ENCODE data around the gene ZFP36. TPM values are rescaled to one million over a fixed set of nuclear protein-coding genes. Genes with fewer than 3 reads are reported as not detected.
"Not testable (repeated sequence)": the region's sequence is repeated elsewhere in the genome, so short reads cannot be mapped to it uniquely, and the experiment has no call there.

The ZFP36 gene
- polyA plus RNA-seq, 2 of the 4 experiments (the other 2 are of a cell fraction): 22.1 to 29.1 TPM

DNA sequence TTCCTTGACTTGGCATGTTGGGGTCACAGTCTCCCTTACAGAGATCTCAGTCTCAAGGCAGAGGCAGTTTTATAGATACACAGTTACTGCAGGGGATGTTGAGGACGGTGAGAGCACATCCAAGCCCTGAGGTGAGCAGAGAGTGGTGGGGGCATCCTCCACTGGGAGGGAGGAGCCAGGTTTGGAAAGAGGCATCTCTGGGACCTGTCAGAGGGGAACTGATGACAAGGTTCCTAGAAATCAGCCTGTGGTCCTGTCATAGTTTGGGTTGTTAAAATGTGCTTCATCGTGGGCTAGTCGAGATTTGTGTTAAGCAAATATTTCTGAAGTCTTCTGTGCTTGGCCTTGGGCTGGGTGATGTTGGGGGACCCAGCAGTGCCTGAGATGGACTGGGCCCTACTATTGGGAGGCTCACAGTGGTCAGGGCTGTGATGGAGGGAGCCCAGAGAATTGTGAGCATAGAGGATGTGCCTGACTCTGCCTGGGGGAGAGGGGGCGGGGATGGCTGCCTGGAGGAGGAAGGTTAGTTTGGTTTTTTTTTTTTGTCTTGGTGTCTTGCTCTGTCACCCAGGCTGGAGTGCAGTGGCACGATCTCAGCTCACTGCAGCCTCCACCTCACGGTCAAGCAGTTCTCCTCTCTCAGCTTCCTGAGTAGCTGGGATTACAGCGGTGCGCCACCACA lies 42.6 kb downstream of the ZFP36 start (continued):
- no peak for TF ChIP-seq CBX8 (IDR thresholded peaks at IDR 0.05)
- no peak for TF ChIP-seq HOXB5 (CRISPR knock-in tag; IDR thresholded peaks at IDR 0.05)
- TF ChIP-seq, protein P1, sequence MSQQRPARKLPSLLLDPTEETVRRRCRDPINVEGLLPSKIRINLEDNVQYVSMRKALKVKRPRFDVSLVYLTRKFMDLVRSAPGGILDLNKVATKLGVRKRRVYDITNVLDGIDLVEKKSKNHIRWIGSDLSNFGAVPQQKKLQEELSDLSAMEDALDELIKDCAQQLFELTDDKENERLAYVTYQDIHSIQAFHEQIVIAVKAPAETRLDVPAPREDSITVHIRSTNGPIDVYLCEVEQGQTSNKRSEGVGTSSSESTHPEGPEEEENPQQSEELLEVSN (IDR thresholded peaks at IDR 0.05; ENCODE audit: borderline replicate concordance, low read depth): no peak

DNA sequence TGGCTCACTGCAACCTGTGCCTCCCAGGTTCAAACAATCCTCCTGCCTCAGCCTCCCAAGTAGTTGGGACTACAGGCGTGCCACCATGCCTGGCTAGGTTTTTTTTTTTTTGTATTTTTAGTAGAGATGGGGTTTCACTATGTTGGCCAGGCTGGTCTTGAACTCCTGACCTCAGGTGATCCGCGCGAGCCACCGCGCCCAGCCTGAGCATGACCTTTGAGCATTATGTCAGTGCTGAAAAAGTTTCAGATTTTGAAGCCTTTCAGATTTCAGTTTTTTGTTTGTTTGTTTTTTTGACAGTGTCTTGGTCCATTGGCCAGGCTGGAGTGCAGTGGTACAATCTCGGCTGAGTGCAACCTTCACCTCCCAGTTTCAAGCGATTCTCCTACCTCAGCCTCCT lies 44.6 kb downstream of the ZFP36 start:
- not testable (repeated sequence) for H3K4me3 ChIP-seq; DNase-seq (ENCODE audit: low read depth in 1 of 2, low spot score in 1 of 2); FAIRE-seq; H3K4me2 ChIP-seq; ATAC-seq; H3K27ac ChIP-seq; H3K9me3 ChIP-seq
- H3K4me1 ChIP-seq: peaks cover 22% of the 10 kb centered on the region; the same call in 2 of the 3 replicates
- POLR2A ChIA-PET: interaction anchor here (1.9 kb wide), 1 partner anchor 16 kb away, joined by 11 read pairs; the partner anchor contains the start of gene RPS16
- CTCF ChIA-PET: interaction anchor here (1.0 to 14.2 kb wide), 3 partner anchors 19 to 82 kb away, joined by 5 to 279 read pairs (median 193); partner anchors contain the start of gene EID2B
- 94% methylated on average over 8 of the region's 8 CpGs for WGBS (ENCODE audit: missing lambda C conversion rate)

Small RNAs within 50 kb of the gene (small RNA-seq; reads per million reads assigned to genes)
- 0 to 0.04 (median 0) reads per million in 6 experiments for gene MIR4530
- gene RN7SL566P: 0 reads per million in 6 experiments

Other genes starting within 250 kb of the ZFP36 start
- 0.90 and 1.1 TPM in 2 replicates for gene NCCRP1, start 209.9 kb upstream of the ZFP36 start, polyA plus RNA-seq (2011; rRNA removed)
- gene NCCRP1, start 209.9 kb upstream of the ZFP36 start, polyA plus RNA-seq (2017; fragmentation: RNase III; extraction: RNeasy Plus Mini Kit Qiagen cat#74134 plus additional on column Dnase treatment): 0.71 to 1.1 TPM (median 0.99 TPM) in 3 replicates
- not detected in 2 replicates for gene SYCN, start 202.6 kb upstream of the ZFP36 start, polyA plus RNA-seq (2011; rRNA removed)
- not detected in 3 replicates for gene SYCN, start 202.6 kb upstream of the ZFP36 start, polyA plus RNA-seq (2017; fragmentation: RNase III; extraction: RNeasy Plus Mini Kit Qiagen cat#74134 plus additional on column Dnase treatment)
- not detected in 2 replicates for gene IFNL3, start 161.8 kb upstream of the ZFP36 start, polyA plus RNA-seq (2011; rRNA removed)
- not detected in 3 replicates for gene IFNL3, start 161.8 kb upstream of the ZFP36 start, polyA plus RNA-seq (2017; fragmentation: RNase III; extraction: RNeasy Plus Mini Kit Qiagen cat#74134 plus additional on column Dnase treatment)
- not detected in 2 replicates for gene IFNL4, start 158.0 kb upstream of the ZFP36 start, polyA plus RNA-seq (2011; rRNA removed)
- not detected in 3 replicates for gene IFNL4, start 158.0 kb upstream of the ZFP36 start, polyA plus RNA-seq (2017; fragmentation: RNase III; extraction: RNeasy Plus Mini Kit Qiagen cat#74134 plus additional on column Dnase treatment)
- gene IFNL2, start 138.5 kb upstream of the ZFP36 start, polyA plus RNA-seq (2011; rRNA removed): not detected in 2 replicates
- not detected in 3 replicates for gene IFNL2, start 138.5 kb upstream of the ZFP36 start, polyA plus RNA-seq (2017; fragmentation: RNase III; extraction: RNeasy Plus Mini Kit Qiagen cat#74134 plus additional on column Dnase treatment)
- gene IFNL1, start 110.4 kb upstream of the ZFP36 start, polyA plus RNA-seq (2011; rRNA removed): not detected in 2 replicates
- gene IFNL1, start 110.4 kb upstream of the ZFP36 start, polyA plus RNA-seq (2017; fragmentation: RNase III; extraction: RNeasy Plus Mini Kit Qiagen cat#74134 plus additional on column Dnase treatment): not detected in 3 replicates
- 1.1 and 1.6 TPM in 2 replicates for gene LRFN1, start 86.0 kb upstream of the ZFP36 start, polyA plus RNA-seq (2011; rRNA removed)
- gene LRFN1, start 86.0 kb upstream of the ZFP36 start, polyA plus RNA-seq (2017; fragmentation: RNase III; extraction: RNeasy Plus Mini Kit Qiagen cat#74134 plus additional on column Dnase treatment): 7.9 to 9.1 TPM (median 8.7 TPM) in 3 replicates
- gene GMFG, start 70.8 kb upstream of the ZFP36 start, polyA plus RNA-seq (2011; rRNA removed): 0.37 TPM in 1 of 2 replicates, not detected in the other
- gene GMFG, start 70.8 kb upstream of the ZFP36 start, polyA plus RNA-seq (2017; fragmentation: RNase III; extraction: RNeasy Plus Mini Kit Qiagen cat#74134 plus additional on column Dnase treatment): 0.47 TPM in 1 of 3 replicates, not detected in the others
- 82.1 and 101 TPM in 2 replicates for gene SAMD4B, start 64.4 kb upstream of the ZFP36 start, polyA plus RNA-seq (2011; rRNA removed)
- gene SAMD4B, start 64.4 kb upstream of the ZFP36 start, polyA plus RNA-seq (2017; fragmentation: RNase III; extraction: RNeasy Plus Mini Kit Qiagen cat#74134 plus additional on column Dnase treatment): 113 to 118 TPM (median 116 TPM) in 3 replicates
- gene PAF1, start 15.7 kb upstream of the ZFP36 start, polyA plus RNA-seq (2011; rRNA removed): 73.0 and 103 TPM in 2 replicates
- 89.4 to 110 TPM (median 108 TPM) in 3 replicates for gene PAF1, start 15.7 kb upstream of the ZFP36 start, polyA plus RNA-seq (2017; fragmentation: RNase III; extraction: RNeasy Plus Mini Kit Qiagen cat#74134 plus additional on column Dnase treatment)
- gene MED29, start 15.5 kb upstream of the ZFP36 start, polyA plus RNA-seq (2011; rRNA removed): 55.7 and 57.5 TPM in 2 replicates
- gene MED29, start 15.5 kb upstream of the ZFP36 start, polyA plus RNA-seq (2017; fragmentation: RNase III; extraction: RNeasy Plus Mini Kit Qiagen cat#74134 plus additional on column Dnase treatment): 47.7 to 50.7 TPM (median 48.7 TPM) in 3 replicates
- gene PLEKHG2, start 5.8 kb downstream of the ZFP36 start, polyA plus RNA-seq (2011; rRNA removed): 21.6 and 35.1 TPM in 2 replicates
- 32.2 to 41.7 TPM (median 39.1 TPM) in 3 replicates for gene PLEKHG2, start 5.8 kb downstream of the ZFP36 start, polyA plus RNA-seq (2017; fragmentation: RNase III; extraction: RNeasy Plus Mini Kit Qiagen cat#74134 plus additional on column Dnase treatment)
- gene RPS16, start 29.1 kb downstream of the ZFP36 start, polyA plus RNA-seq (2011; rRNA removed): 4,855 and 5,722 TPM in 2 replicates
- gene RPS16, start 29.1 kb downstream of the ZFP36 start, polyA plus RNA-seq (2017; fragmentation: RNase III; extraction: RNeasy Plus Mini Kit Qiagen cat#74134 plus additional on column Dnase treatment): 4,280 to 4,348 TPM (median 4,297 TPM) in 3 replicates
- gene SUPT5H, start 38.7 kb downstream of the ZFP36 start, polyA plus RNA-seq (2011; rRNA removed): 133 and 186 TPM in 2 replicates
- gene SUPT5H, start 38.7 kb downstream of the ZFP36 start, polyA plus RNA-seq (2017; fragmentation: RNase III; extraction: RNeasy Plus Mini Kit Qiagen cat#74134 plus additional on column Dnase treatment): 200 to 223 TPM (median 222 TPM) in 3 replicates
- 234 and 246 TPM in 2 replicates for gene TIMM50, start 74.0 kb downstream of the ZFP36 start, polyA plus RNA-seq (2011; rRNA removed)
- 196 to 206 TPM (median 204 TPM) in 3 replicates for gene TIMM50, start 74.0 kb downstream of the ZFP36 start, polyA plus RNA-seq (2017; fragmentation: RNase III; extraction: RNeasy Plus Mini Kit Qiagen cat#74134 plus additional on column Dnase treatment)
- 6.8 and 8.3 TPM in 2 replicates for gene DLL3, start 92.1 kb downstream of the ZFP36 start, polyA plus RNA-seq (2011; rRNA removed)
- gene DLL3, start 92.1 kb downstream of the ZFP36 start, polyA plus RNA-seq (2017; fragmentation: RNase III; extraction: RNeasy Plus Mini Kit Qiagen cat#74134 plus additional on column Dnase treatment): 6.7 TPM in 3 replicates
- not detected in 2 replicates for gene SELENOV, start 108.3 kb downstream of the ZFP36 start, polyA plus RNA-seq (2011; rRNA removed)
- gene SELENOV, start 108.3 kb downstream of the ZFP36 start, polyA plus RNA-seq (2017; fragmentation: RNase III; extraction: RNeasy Plus Mini Kit Qiagen cat#74134 plus additional on column Dnase treatment): not detected in 3 replicates
- gene EID2B, start 126.0 kb downstream of the ZFP36 start, polyA plus RNA-seq (2011; rRNA removed): 9.4 and 10.9 TPM in 2 replicates
- gene EID2B, start 126.0 kb downstream of the ZFP36 start, polyA plus RNA-seq (2017; fragmentation: RNase III; extraction: RNeasy Plus Mini Kit Qiagen cat#74134 plus additional on column Dnase treatment): 9.2 to 10.1 TPM (median 9.3 TPM) in 3 replicates
- gene EID2, start 133.3 kb downstream of the ZFP36 start, polyA plus RNA-seq (2011; rRNA removed): 23.2 and 26.1 TPM in 2 replicates
- 49.2 to 53.0 TPM (median 52.9 TPM) in 3 replicates for gene EID2, start 133.3 kb downstream of the ZFP36 start, polyA plus RNA-seq (2017; fragmentation: RNase III; extraction: RNeasy Plus Mini Kit Qiagen cat#74134 plus additional on column Dnase treatment)
- not detected in 2 replicates for gene LGALS13, start 195.7 kb downstream of the ZFP36 start, polyA plus RNA-seq (2011; rRNA removed)
- not detected in 3 replicates for gene LGALS13, start 195.7 kb downstream of the ZFP36 start, polyA plus RNA-seq (2017; fragmentation: RNase III; extraction: RNeasy Plus Mini Kit Qiagen cat#74134 plus additional on column Dnase treatment)
- not detected in 2 replicates for gene LGALS16, start 249.1 kb downstream of the ZFP36 start, polyA plus RNA-seq (2011; rRNA removed)
- gene LGALS16, start 249.1 kb downstream of the ZFP36 start, polyA plus RNA-seq (2017; fragmentation: RNase III; extraction: RNeasy Plus Mini Kit Qiagen cat#74134 plus additional on column Dnase treatment): not detected in 3 replicates